IPS-15b (cell line): ENCODE data around the gene SALL4.
"Not testable (repeated sequence)": the region's sequence is repeated elsewhere in the genome, so short reads cannot be mapped to it uniquely, and the experiment has no call there.

Source experiments
- H3K27me3 ChIP-seq: one replicate; pipeline ENCODE4 v1.6.1; 2013; ENCODE audit warnings: low read length; ENCODE audit not compliant: control insufficient read depth, insufficient read depth
- H3K36me3 ChIP-seq: one replicate; pipeline ENCODE4 v1.6.1; 2013; ENCODE audit warnings: low read length; ENCODE audit not compliant: control insufficient read depth, insufficient read depth
- H3K4me1 ChIP-seq: one replicate; pipeline ENCODE4 v1.6.1; 2013; ENCODE audit warnings: mild to moderate bottlenecking, low read length; ENCODE audit not compliant: control insufficient read depth, insufficient read depth
- H3K4me3 ChIP-seq: one replicate; pipeline ENCODE4 v1.5.1; 2013; ENCODE audit warnings: low read depth, low read length
- H3K9ac ChIP-seq: one replicate; pipeline ENCODE4 v1.6.1; 2013; ENCODE audit warnings: low read depth, mild to moderate bottlenecking, low read length
- H3K9me3 ChIP-seq: one replicate; pipeline ENCODE4 v1.6.1; 2013; ENCODE audit warnings: mild to moderate bottlenecking, low read length; ENCODE audit not compliant: control insufficient read depth, insufficient read depth

SALL4 gene

GRCh38 chr20:51740308-51740707 lies 62.0 kb downstream of the SALL4 start:
- not testable (repeated sequence) for H3K4me1 ChIP-seq, H3K9ac ChIP-seq, H3K36me3 ChIP-seq, H3K4me3 ChIP-seq, H3K9me3 ChIP-seq, H3K27me3 ChIP-seq

GRCh38 chr20:51739722-51740249 lies 62.5 kb downstream of the SALL4 start:
- Histone ChIP-seq H3K9ac (no peak overlapping the region), H3K4me3 (no peak overlapping the region), H3K36me3 (no peaks in the 10 kb centered on the region), H3K27me3 (no peaks in the 10 kb centered on the region), H3K4me1 (peaks cover 5% of the 10 kb centered on the region), H3K9me3 (no peaks in the 10 kb centered on the region)

- Histone ChIP-seq H3K4me3 (no peak overlapping the region), H3K36me3 (no peaks in the 10 kb centered on the region), H3K27me3 (no peaks in the 10 kb centered on the region), H3K9me3 (no peaks in the 10 kb centered on the region), H3K9ac (no peak overlapping the region), H3K4me1 (peaks cover 5% of the 10 kb centered on the region)
These were observed 63.4 kb downstream of the SALL4 start for GRCh38 chr20:51738877-51739447.

GRCh38 chr20:51738261-51738660 lies 64.1 kb downstream of the SALL4 start:
- H3K9ac ChIP-seq, H3K27me3 ChIP-seq, H3K9me3 ChIP-seq, H3K4me1 ChIP-seq, H3K4me3 ChIP-seq, H3K36me3 ChIP-seq: not testable (repeated sequence)

- Histone ChIP-seq H3K4me1 (no peaks in the 10 kb centered on the region), H3K9ac (no peak overlapping the region)
These were observed 65.4 kb downstream of the SALL4 start for GRCh38 chr20:51736947-51737346.

GRCh38 chr20:51735728-51736600 lies 66.4 kb downstream of the SALL4 start:
- no peaks in the 10 kb centered on the region for H3K9me3 ChIP-seq
- H3K27me3 ChIP-seq: no peaks in the 10 kb centered on the region
- H3K4me3 ChIP-seq: no peak overlapping the region
- H3K4me1 ChIP-seq: no peaks in the 10 kb centered on the region
- H3K36me3 ChIP-seq: no peaks in the 10 kb centered on the region
- no peak overlapping the region for H3K9ac ChIP-seq

More at GRCh38 chr20:51736947-51737346, 65.4 kb downstream of the SALL4 start:
- Histone ChIP-seq H3K9me3 (no peaks in the 10 kb centered on the region), H3K4me3 (no peak overlapping the region), H3K36me3 (no peaks in the 10 kb centered on the region), H3K27me3 (no peaks in the 10 kb centered on the region)

GRCh38 chr20:51734876-51735720 lies 67.2 kb downstream of the SALL4 start:
- no peaks in the 10 kb centered on the region for H3K4me1 ChIP-seq
- H3K27me3 ChIP-seq: no peaks in the 10 kb centered on the region
- H3K36me3 ChIP-seq: no peaks in the 10 kb centered on the region
- no peak overlapping the region for H3K9ac ChIP-seq
- no peaks in the 10 kb centered on the region for H3K9me3 ChIP-seq
- H3K4me3 ChIP-seq: no peak overlapping the region

- no peak overlapping the region for H3K4me3 ChIP-seq
- no peaks in the 10 kb centered on the region for H3K4me1 ChIP-seq
These were observed 69.3 kb downstream of the SALL4 start for GRCh38 chr20:51733070-51733469.

More at GRCh38 chr20:51733070-51733469, 69.3 kb downstream of the SALL4 start:
- H3K9ac ChIP-seq: no peak overlapping the region
- H3K9me3 ChIP-seq: no peaks in the 10 kb centered on the region
- H3K36me3 ChIP-seq: no peaks in the 10 kb centered on the region
- no peaks in the 10 kb centered on the region for H3K27me3 ChIP-seq
